Tongue (tissue), 2 donors: ENCODE data around the gene HMGCS2. TPM values are rescaled to one million over a fixed set of nuclear protein-coding genes. Genes with fewer than 3 reads are reported as not detected.
"Not testable (repeated sequence)": the region's sequence is repeated elsewhere in the genome, so short reads cannot be mapped to it uniquely, and the experiment has no call there.

Source experiments
- DNase-seq: peaks from one replicate; pipeline ENCODE4 v3.0.0-alpha.2; 2015
- total RNA-seq: library from RNA; depleted of rRNA; stranded (reverse); fragments of >200 nt; gene quantifications from one replicate; pipeline ENCODE4 v1.2.3, GENCODE V29; 2014

Gene HMGCS2
- total RNA-seq, 1 donor from 2014 or later = 0.92 TPM

DNA sequence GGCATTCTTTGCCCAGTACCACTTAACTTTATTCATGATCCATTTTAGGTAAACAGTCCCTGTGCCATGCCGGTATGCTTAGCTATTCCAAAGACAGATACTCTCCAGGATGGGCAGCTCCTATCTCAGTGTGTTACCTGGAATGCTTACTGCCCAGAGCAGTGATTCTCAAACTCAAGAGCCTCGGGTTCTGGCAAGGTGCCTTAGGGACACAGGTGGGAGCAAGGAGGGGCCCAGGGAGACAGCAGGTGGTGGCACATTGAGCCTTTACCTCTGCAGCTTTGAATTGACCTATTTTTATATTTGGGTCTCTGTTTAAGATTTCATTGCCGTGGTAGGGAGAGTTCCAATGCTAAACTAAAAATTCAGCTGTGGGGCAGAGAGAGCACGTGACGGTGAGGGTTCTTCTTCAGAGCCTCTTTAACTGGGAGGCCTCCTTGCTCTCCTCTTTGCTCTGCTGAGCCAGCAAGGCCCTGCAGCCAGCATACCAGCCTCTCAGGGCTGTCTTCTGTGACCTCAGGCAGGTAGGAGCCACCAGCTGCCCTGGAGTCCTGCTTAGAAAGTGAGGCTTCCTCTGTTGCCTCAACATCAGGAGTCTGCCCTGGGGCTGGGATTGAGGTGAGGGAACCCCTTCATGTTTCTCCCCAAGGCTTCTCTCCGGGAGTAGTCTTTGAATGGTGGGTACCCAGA, 36.8 kb downstream of the HMGCS2 start:
- DNase-seq = no peak

DNA sequence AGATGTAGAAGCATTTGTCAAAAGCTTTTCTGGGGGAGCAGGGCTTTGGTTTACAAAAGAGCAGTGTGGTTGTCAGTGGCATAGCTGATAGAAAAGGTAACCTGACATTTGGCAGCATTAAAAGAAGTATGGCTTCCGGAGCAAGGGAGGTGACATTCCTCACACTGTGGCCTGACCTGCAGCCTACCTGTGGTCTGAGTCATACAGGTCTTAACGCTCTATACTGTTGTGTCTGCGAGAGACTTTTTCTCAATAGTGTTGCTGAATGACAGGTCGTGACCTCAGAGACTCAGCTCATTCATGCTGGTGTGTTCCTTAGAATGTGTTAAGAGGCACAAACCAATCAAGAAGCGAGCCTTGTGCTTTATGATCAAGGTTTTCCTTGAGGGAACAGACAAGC, 37.6 kb downstream of the HMGCS2 start:
- no peak for DNase-seq

DNA sequence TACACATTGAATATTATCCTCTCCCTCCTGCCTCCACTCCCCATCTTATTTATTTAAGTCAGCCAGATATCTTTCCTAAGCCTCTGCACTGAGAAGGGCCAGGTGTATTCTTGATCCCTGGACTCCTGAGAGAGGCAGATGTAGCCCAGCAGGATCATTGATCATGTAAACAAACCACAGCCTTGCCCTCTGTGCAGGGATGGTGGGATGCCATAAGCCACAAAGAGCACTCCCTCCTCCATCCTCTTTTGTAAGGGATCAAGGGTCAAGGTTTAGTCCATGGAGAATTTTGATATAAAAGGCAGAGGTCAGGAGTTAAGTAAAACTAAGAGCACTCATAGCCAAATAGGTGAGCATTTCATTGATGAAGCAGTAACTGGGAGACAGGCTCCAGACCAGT, 39.7 kb downstream of the HMGCS2 start:
- no peak for DNase-seq

DNA sequence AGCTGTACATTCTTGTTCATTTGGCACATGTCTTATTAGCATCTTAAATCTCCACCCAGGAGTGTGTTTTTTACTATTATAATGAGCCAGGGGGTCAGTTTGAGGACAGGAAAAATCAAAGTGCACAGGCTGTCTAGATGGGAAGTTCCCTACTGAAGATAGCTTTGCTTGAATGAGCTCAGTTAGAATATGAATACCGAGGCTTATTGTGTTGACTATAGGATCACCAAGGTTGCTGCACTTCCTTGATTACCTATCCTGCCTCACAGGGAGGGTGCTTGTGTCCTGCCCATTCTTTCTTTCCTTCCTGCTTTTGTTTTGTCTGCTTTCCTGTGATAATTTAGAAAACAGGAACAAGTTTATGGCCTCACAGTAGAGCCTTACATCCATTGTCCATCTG, 40.7 kb downstream of the HMGCS2 start:
- no peak for DNase-seq

DNA sequence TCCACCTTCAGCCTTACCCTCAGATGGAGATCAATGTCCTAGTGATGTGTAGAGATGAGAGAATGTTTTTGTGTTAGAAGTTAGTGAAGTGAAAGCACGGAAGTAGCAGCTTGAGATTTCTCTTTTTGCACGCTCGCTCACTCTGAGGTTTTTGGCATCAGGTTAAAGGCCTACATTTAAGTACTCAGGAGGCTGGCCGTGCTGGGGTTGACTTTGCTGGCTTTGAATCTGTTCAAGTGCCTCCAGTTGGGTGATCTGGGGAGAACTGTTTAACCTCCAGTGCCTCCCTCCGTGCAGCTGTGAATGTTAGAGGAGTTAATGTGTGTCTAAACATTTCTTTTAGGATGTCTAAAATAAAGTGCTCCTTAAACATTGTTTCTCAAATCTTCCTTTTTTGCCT, 43.1 kb downstream of the HMGCS2 start:
- DNase-seq = no peak

DNA sequence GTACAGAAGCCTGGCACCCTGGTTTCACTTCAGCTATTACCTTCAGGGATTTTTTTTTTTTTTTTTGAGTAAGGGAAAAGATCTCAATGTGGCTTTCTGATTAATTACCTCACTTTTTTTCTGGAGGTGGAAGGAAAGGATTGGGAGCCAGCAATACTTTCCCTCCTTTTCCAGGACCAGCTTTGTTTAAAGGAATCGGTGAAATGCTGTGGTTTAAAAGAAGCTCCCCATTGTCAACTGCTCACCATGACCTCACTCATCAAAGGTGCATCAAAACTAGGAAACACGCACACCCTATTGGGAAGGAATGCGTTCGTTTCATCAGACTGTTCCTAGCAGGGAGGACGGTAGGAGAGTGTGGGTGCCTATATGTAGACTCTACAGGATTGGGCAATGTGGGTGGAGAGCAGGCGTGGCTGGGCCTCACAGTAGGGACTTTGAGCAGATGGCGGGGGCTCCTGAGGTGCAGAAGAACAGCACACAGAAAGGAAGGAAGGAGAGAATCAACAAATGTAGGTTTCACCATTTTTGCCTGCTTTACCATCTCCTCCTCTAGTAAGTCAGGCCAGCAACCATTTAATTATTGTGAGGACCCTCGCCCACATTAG, 44.0 kb downstream of the HMGCS2 start:
- DNase-seq = no peak

DNA sequence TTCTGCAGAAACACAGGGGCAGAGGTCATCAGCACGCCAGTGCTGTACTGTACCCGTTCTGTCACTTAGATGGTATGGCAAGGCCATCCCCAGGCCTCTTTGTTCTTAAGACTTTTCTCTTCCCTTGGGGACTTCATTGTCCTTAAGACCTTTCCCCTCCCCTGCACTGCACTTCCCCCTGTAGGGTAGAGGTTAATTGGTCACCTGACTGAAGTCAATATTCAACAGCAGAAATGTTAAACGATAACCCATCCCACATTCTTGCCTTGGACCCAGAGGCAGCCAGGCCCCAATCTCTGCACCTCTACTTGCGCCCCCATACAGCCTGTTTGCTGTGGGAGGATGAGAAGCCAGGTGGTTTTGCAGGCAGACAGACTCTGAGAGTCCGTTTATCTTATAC, 46.8 kb downstream of the HMGCS2 start:
- DNase-seq = no peak

DNA sequence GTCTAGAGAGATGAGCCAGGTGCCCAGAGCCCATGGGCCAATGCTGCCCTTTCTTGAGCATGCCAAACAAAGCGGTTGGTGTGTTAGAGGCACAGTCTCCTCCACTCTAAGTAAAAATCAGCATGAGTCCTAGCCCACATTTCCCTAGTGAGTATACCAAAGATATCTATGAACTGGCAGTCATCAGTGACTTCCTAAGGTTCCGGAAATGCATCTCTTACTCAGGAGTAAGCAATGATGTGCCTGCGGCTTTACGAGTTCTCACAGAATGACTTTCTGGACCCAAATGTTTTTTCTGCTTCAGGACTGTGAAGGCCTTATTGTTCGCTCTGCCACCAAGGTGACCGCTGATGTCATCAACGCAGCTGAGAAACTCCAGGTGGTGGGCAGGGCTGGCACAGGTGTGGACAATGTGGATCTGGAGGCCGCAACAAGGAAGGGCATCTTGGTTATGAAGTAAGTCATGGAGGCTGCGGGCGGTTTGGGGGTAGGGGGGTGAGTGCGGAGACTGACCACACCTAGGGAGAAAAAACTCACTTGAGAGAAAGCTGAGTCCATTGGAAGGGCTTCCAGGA, 47.8 kb downstream of the HMGCS2 start:
- DNase-seq = no peak

DNA sequence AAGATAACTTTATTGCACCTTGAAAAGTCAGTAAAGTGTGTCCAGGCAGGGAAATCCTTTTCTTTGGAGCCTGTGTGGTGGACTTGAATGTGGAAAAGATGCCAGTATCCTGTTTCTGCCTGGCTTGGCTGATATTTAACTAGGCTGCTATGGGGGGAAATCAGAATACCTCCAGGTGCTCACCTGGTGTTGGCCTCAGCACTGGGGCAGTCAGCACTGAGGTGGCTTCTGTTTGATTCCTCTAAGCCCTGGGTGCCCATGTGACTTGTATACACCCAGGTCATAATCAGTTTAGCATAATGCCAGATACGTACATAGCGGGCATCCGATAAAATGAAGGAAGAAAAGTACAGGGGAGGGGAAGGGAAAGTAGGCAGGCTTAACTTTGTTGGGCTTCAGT, 49.7 kb downstream of the HMGCS2 start:
- no peak for DNase-seq

DNA sequence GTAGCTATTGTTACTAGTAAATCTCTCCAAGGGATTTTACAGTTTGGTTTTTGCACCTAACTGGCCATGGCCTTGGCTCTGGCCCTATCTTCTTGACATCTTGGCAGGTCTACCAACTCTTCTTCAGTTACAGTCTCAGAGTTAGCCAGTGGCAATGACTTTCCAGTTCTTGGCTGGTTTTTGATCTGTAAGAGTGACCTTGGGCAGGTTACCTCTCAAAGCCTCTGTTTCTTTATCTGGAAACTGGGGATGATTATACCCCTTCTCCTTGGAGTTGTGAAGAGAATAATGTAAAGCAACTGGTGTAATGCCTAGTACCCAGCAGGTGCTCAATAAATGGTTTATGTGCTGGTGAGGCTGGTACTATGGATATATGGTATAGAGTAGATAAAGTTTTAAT, 50.3 kb downstream of the HMGCS2 start:
- no peak for DNase-seq

DNA sequence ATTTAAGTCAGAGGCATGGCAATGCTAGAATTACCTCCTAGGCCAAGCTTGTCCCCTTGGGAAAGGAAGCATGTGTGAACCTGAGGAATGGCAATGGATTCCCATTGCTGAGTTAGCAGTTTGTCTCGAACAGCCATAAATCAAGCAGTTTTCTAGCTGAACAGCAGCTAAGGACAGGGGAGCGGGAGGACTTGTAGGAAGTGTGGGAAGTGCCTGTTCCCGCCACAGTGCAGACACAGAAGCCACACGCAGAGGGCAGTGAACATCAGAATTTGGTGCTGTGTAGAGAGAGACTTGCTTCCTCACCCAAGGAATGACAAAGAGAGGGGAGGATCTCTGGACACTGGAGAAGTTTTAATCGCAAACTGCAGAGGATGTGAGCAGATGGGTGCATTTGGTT, 53.2 kb downstream of the HMGCS2 start:
- DNase-seq = peak; percentile 24

DNA sequence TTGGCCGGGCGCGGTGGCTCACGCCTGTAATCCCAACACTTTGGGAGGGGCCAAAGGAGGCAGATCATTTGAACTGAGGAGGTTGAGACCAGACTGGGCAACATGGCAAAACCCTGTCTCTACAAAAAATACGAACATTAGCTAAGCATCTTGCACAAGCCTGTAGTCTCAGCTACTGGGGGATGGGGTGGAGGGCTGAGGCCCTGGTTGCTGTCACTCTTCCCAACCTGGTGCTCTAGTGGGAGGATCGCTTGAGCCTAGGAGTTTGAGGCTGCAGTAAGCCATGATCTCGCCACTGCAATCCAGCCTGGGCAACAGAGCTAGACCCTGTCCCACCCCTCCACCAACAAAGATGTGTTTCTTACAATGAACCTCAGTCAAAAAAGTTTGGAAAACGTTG, 54.1 kb downstream of the HMGCS2 start:
- DNase-seq = no peak

DNA sequence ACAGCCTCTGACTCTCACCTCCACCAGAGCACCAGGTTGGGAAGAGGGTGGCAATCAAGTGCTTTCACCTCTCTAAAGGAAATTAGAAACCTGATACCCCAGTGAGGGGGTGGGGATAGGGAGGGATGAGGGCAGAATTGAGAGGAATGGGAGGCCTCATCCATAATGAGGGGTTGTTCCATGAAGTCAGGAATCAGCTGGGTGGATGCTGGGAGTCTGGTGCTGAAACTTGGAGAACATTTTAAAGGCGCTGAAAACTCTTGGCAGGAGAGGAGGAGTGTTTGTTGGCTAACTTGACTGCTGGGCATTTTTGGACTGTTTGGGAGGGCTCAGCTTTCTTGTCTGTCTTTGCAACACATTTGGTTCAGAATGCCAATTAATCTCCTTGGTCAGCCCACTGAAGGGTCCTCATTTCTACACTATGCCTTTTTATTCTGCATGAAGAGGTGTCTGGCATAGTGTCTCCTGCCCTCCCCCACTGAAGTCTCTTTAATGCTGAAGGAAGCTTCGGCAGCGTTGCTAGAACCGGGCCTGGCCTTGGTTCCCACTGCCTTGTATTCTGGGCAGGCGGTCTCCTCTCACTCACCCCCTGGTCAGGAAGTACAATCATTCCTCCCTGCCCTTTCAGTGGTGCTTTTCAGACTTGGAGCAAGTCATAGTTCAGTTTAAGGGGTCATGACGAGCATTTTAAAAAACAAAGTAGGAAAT, 54.8 kb downstream of the HMGCS2 start:
- DNase-seq = peak; percentile 73

DNA sequence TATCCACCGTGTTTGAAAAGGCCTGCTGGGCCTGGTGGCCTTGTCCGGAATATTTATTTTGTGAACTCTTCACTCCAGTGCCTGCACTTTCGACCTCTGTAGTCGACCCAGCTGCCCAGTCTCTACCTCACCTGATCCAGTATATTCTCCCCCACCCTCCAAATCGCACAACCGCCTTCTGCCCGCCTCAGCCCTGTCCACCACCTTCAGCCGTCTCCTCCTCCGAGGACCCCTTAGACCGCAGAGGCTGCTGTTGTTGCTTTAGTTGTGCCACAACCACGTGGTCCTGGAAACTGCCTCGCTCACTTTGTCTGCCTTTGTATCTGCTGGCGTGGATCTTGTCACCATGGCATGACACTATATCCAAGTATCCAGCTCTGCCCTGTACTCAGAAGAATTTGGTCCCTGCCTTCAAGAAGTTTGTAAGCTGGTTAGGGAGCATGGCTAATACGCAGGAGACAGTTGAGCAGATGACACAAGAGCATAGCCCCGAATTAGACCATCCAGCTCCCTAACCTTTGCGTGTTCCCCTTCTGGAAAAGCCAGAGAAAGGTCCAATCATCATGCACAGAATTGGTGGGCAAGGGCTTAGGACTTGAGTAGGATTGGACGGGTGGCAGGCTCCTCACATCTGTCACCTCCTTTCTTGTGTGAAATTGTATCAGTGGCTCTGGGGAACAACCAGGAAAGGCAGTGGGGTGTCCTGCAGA, 55.5 kb downstream of the HMGCS2 start:
- DNase-seq = peak; percentile 51

DNA sequence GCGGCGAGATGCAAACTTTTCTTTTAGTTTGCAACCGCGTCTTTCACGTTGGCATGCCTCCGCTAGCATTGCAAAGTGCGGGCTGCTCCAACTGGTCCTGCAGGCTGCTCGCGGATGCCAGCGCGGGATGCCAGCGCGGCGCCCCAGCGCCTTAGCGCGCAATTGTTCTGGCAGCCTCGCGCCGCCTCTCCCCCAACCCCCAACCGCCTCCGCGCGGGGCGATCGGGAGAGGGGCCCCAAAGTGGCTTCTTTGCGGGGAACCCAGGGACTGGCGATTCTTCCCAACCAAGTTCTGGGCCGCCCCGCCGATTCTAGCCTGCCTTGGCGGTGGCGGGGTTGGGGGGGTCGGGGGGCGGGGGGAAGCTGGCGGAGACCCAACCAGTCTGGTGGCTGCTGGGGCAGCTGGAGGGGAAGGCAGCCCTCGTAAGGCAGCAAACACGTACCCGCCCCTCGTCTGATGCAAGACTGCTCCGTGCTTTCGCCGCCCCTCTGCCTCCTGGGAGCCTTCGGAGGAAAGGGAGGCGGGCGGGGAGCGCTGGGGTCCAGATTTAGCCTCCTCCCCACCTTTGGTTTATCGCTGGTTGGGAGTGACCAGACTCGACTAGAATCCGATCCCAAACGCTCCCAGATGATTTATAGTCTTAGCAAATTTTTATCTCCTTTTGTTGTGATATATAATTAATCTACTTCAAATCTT, 56.2 kb downstream of the HMGCS2 start:
- DNase-seq = peak; percentile 93

DNA sequence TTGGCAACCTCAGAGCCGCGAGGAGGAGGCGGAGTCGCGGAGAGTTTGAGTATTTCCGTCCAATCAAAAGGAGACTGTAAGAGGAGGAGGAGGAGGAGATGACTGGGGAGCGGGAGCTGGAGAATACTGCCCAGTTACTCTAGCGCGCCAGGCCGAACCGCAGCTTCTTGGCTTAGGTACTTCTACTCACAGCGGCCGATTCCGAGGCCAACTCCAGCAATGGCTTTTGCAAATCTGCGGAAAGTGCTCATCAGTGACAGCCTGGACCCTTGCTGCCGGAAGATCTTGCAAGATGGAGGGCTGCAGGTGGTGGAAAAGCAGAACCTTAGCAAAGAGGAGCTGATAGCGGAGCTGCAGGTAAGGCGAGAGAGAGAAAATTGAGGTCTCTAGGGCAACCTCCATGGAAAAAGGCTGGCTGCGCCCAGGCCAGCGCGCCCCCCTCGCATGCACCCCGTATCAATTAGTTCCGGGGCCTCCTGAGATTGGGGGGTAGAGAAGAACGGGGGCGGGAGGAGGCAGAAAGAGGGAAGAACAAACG, 56.8 kb downstream of the HMGCS2 start, which contains the start of gene PHGDH:
TSS of gene PHGDH (plus strand) at position 131 of the 538 bp plus-strand sequence. CDS start at position 220, 89 bp downstream.
- peak; percentile 91 for DNase-seq

DNA sequence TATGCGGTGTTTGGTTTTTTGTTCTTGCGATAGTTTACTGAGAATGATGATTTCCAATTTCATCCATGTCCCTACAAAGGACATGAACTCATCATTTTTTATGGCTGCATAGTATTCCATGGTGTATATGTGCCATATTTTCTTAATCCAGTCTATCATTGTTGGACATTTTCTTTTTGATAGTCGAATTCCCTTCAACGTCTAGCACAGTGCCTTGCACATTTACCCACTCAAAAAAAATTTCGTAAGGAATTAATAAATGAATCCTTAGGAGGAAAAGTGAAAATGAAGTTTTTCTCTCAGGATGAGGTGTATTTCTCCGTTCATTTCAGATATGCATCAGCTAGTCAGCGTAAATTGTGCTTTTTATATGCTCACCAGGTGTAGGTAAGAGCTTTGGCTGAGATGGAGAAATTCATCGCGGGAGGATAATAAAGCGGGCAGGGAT, 57.3 kb downstream of the HMGCS2 start:
- not testable (repeated sequence) for DNase-seq

DNA sequence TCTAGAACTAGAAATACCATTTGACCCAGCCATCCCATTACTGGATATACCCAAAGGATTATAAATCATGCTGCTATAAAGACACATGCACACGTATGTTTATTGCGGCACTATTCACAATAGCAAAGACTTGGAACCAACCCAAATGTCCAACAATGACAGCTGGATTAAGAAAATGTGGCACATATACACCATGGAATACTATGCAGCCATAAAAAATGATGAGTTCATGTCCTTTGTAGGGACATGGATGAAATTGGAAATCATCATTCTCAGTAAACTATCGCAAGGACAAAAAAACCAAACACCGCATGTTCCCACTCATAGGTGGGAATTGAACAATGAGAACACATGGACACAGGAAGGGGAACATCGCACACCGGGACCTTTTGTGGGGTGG, 62.1 kb downstream of the HMGCS2 start:
- DNase-seq = not testable (repeated sequence)

DNA sequence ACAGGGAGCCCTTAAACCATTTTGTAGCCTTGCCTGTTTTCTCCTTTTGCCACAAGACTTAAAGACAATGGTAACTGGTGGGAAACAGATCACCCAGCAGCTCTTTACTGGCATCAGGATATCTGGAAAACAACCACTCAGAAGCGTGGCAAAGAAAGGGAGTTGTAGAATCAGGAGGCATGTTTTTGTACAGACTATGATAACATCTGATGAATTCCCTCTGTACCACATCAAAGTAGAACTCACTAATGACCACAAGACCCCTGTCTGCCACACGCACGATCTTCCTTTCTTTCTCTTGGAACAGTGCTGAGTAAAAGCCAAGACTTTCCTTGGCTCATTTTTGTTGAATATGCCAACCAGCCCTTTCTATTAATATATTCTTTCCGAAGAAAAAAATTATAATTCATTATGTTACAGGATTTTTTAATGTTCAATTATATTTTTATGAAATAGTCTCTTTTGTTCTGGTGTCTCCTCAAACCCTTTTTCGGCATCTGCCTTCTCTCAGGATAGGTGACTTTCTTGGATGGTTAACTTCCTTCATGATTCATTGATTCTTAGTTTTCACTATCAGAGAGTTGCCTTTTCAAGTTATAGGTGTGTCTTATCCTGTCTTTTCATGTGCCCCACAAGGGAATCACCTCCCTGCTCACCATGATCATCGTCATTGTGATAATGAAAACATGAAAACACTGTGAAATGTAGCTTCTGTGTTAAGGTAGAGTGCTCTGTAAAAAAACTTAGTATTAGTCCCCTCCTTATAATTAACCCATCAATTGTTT, 64.8 kb downstream of the HMGCS2 start:
- DNase-seq = no peak

DNA sequence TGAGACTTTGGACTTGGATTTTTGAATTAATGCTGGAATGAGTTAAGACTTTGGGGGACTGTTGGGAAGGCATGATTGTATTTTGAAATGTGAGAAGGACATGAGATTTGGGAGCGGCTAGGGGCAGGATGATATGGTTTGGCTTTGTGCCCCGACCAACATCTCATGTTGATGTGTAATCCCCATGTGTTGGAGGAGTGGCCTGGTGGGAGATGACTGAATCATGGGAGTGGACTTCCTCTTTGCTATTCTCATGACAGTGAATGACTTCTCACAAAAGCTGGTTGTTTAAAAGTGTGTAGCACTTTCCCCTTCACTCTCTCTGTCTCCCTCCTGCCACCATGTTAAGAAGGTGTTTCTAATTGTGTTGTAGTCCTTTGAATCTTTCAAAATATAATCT, 66.3 kb downstream of the HMGCS2 start:
- DNase-seq = no peak

DNA sequence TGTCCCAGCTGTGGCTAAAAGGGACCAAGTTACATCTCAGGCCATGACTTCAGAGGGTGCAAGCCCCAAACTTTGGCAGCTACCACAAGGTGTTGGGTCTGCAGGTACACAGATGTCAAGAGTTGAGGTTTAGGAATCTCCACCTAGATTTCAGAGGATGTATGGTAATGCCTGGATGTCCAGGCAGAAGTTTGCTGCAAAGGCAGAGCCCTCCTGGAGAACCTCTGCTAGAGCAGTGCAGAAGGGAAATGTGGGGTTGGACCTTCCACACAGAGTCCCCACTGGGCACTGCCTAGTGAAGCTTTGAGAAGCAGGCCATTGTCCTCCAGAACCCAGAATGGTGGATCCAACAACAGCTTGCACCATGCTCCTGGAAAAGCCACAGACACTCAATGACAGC, 67.0 kb downstream of the HMGCS2 start:
- no peak for DNase-seq
